Measurements from ENCODE around the gene FBLN2.

- no peak for TF ChIP-seq MAX (IDR thresholded peaks at IDR 0.05; ENCODE audit: low read depth, low read length)
- no peak for TF ChIP-seq RFX5 (IDR thresholded peaks at IDR 0.05; ENCODE audit: low read depth, low read length)
- no peak for TF ChIP-seq HDAC2 (IDR thresholded peaks at IDR 0.05)
- TF ChIP-seq PKNOX1 (IDR thresholded peaks at IDR 0.05) = no peak
- no peak for TF ChIP-seq CTCF (IDR thresholded peaks at IDR 0.05 in 2 of 3, conservative IDR thresholded peaks at IDR 0.05 in 1 of 3; ENCODE audit: control insufficient read depth in 2 of 3, extremely low read depth in 1 of 3, insufficient read depth in 1 of 3, low read depth in 3 of 3, low read length in 3 of 3)
- no peak for TF ChIP-seq REST (IDR thresholded peaks at IDR 0.05; ENCODE audit: low read depth, low read length)
- TF ChIP-seq EZH2 (IDR thresholded peaks at IDR 0.05; ENCODE audit: borderline replicate concordance, control insufficient read depth, low read depth, low read length) = no peak
- no peak for TF ChIP-seq CHD2 (IDR thresholded peaks at IDR 0.05; ENCODE audit: borderline replicate concordance, low read depth, low read length)
- TF ChIP-seq EP300 (IDR thresholded peaks at IDR 0.05; ENCODE audit: borderline replicate concordance in 1 of 2, control insufficient read depth in 1 of 2, low read depth in 2 of 2, low read length in 2 of 2) = no peak
- TF ChIP-seq ZNF274 (IDR thresholded peaks at IDR 0.05; ENCODE audit: insufficient read depth, insufficient read length) = no peak
These were observed 74.3 kb downstream of the FBLN2 start for GRCh38 chr3:13623101-13623654.

All from GM12878 (cell line).